SU-DHL-6 (cell line): ENCODE results near the gene ZNF668.

ENCODE experiments used
- CTCF ChIP-seq: fragments of 200-600 bp; sonication (generic); IDR thresholded peaks from one replicate; pipeline ENCODE4 v1.5.1; 2017; ENCODE audit warnings: antibody characterized with exemption, mild to moderate bottlenecking, low read length, moderate library complexity; ENCODE audit not compliant: insufficient read depth, poor library complexity, severe bottlenecking
- EZH2phosphoT487 ChIP-seq: fragments of 200-600 bp; sonication (generic), shearing (Covaris generic); conservative IDR thresholded peaks from 2 replicates; pipeline ENCODE4 v1.6.1; 2018; ENCODE audit warnings: mild to moderate bottlenecking, antibody characterized with exemption, low read length, moderate library complexity, mixed read lengths

GRCh38 chr16:31110106-31111034, 36.3 kb upstream of the ZNF668 start:
- no peak for TF ChIP-seq CTCF
- TF ChIP-seq EZH2phosphoT487, result no peak
